Measurements from ENCODE around the gene SREK1. TPM values are rescaled to one million over a fixed set of nuclear protein-coding genes. Genes with fewer than 3 reads are reported as not detected.

The SREK1 gene
- total RNA-seq, 4 donors from 2014 or later = 63.0 to 118 (median 102) TPM

- H3K27ac ChIP-seq = peak overlapping the region; percentile 98 to 100 (median 98)
- H3K4me1 ChIP-seq = peaks cover 0 to 58% (median 22%) of the 10 kb centered on the region in 4 donors
- no peak for DNase-seq (ENCODE audit: low spot score in 2 of 2)
- H3K4me3 ChIP-seq = peak overlapping the region; percentile 54 to 91 (median 84)
- 31 to 34% methylated on average over 8 of the region's 8 CpGs for WGBS, 2 donors
- no peaks in the 10 kb centered on the region for H3K9me3 ChIP-seq
- no peaks in the 10 kb centered on the region for H3K27me3 ChIP-seq
- no peaks in the 10 kb centered on the region for H3K36me3 ChIP-seq
- no peak for TF ChIP-seq POLR2A (IDR thresholded peaks at IDR 0.05)
Measured at GRCh38 chr5:66145737-66146136, 1.6 kb downstream of the SREK1 start.

GRCh38 chr5:66149950-66150349 lies 5.8 kb downstream of the SREK1 start:
- H3K36me3 ChIP-seq = no peaks in the 10 kb centered on the region
- WGBS, 2 donors = 88 to 91% methylated on average over 3 of the region's 3 CpGs
- H3K9me3 ChIP-seq = no peaks in the 10 kb centered on the region
- H3K27me3 ChIP-seq = no peaks in the 10 kb centered on the region
- no peak overlapping the region for H3K4me3 ChIP-seq
- H3K4me1 ChIP-seq = peaks cover 0 to 70% (median 20%) of the 10 kb centered on the region in 4 donors
- TF ChIP-seq POLR2A (IDR thresholded peaks at IDR 0.05) = no peak
- no peak for TF ChIP-seq EP300 (IDR thresholded peaks at IDR 0.05)
- TF ChIP-seq CTCF (IDR thresholded peaks at IDR 0.05) = no peak
- H3K27ac ChIP-seq = no peak overlapping the region
- no peak for DNase-seq (ENCODE audit: low spot score in 2 of 2)

- 81 to 98% methylated on average over 2 of the region's 2 CpGs for WGBS, 2 donors
- no peaks in the 10 kb centered on the region for H3K36me3 ChIP-seq
- H3K4me1 ChIP-seq = peaks cover 0 to 70% (median 18%) of the 10 kb centered on the region in 4 donors
- no peak for DNase-seq (ENCODE audit: low spot score in 2 of 2)
- no peaks in the 10 kb centered on the region for H3K9me3 ChIP-seq
- no peak for TF ChIP-seq EP300 (IDR thresholded peaks at IDR 0.05)
- TF ChIP-seq POLR2A (IDR thresholded peaks at IDR 0.05) = no peak
- H3K4me3 ChIP-seq = no peak overlapping the region
- H3K27ac ChIP-seq = no peak overlapping the region
- no peaks in the 10 kb centered on the region for H3K27me3 ChIP-seq
Measured at GRCh38 chr5:66151030-66151429, 6.9 kb downstream of the SREK1 start.

- Histone ChIP-seq H3K4me1 (peaks cover 0 to 65% (median 13%) of the 10 kb centered on the region in 4 donors), H3K36me3 (no peaks in the 10 kb centered on the region)
- 87% methylated on average over 1 of the region's 1 CpG; no CpG with 5 or more reads in 1 of the 2 donors for WGBS, 2 donors
Measured at GRCh38 chr5:66151491-66151890, 7.4 kb downstream of the SREK1 start.

GRCh38 chr5:66157046-66157445 lies 12.9 kb downstream of the SREK1 start:
- WGBS, 2 donors = 95 to 96% methylated on average over 1 of the region's 1 CpG
- DNase-seq (ENCODE audit: low spot score in 2 of 2) = no peak
- H3K4me3 ChIP-seq = no peak overlapping the region
- peaks cover 0 to 21% (median 0%) of the 10 kb centered on the region in 4 donors for H3K4me1 ChIP-seq
- H3K9me3 ChIP-seq = no peaks in the 10 kb centered on the region
- peaks cover 0 to 33% (median 0%) of the 10 kb centered on the region in 3 donors for H3K36me3 ChIP-seq
- H3K27me3 ChIP-seq = no peaks in the 10 kb centered on the region
- H3K27ac ChIP-seq = no peak overlapping the region
- TF ChIP-seq POLR2A (IDR thresholded peaks at IDR 0.05) (no peak), CTCF (IDR thresholded peaks at IDR 0.05) (no peak), EP300 (IDR thresholded peaks at IDR 0.05) (no peak)

More at GRCh38 chr5:66151491-66151890, 7.4 kb downstream of the SREK1 start:
- Histone ChIP-seq H3K27ac (no peak overlapping the region), H3K27me3 (no peaks in the 10 kb centered on the region), H3K9me3 (no peaks in the 10 kb centered on the region), H3K4me3 (no peak overlapping the region)
- TF ChIP-seq POLR2A (IDR thresholded peaks at IDR 0.05) = no peak
- no peak for TF ChIP-seq EP300 (IDR thresholded peaks at IDR 0.05)
- no peak for TF ChIP-seq CTCF (IDR thresholded peaks at IDR 0.05)
- DNase-seq (ENCODE audit: low spot score in 2 of 2) = no peak

GRCh38 chr5:66161356-66161755 lies 17.3 kb downstream of the SREK1 start:
- H3K27me3 ChIP-seq = no peaks in the 10 kb centered on the region
- no peak overlapping the region for H3K4me3 ChIP-seq
- no peaks in the 10 kb centered on the region for H3K9me3 ChIP-seq
- DNase-seq (ENCODE audit: low spot score in 2 of 2) = no peak
- TF ChIP-seq POLR2A (IDR thresholded peaks at IDR 0.05) (no peak), CTCF (IDR thresholded peaks at IDR 0.05) (no peak)
- whole genome bisulfite sequencing, 2 donors = 96 to 98% methylated on average over 5 of the region's 5 CpGs
- peaks cover 0 to 76% (median 4%) of the 10 kb centered on the region in 3 donors for H3K36me3 ChIP-seq
- no peaks in the 10 kb centered on the region for H3K4me1 ChIP-seq
- H3K27ac ChIP-seq = no peak overlapping the region

Measured in tibial nerve (tissue), 4 donors.